Measurements from ENCODE around the gene ABCC4. TPM values are rescaled to one million over a fixed set of nuclear protein-coding genes. Genes with fewer than 3 reads are reported as not detected.

ABCC4 gene
- total RNA-seq, 4 donors from 2014 or later, result 5.1 to 51.2 (median 14.6) TPM

DNA sequence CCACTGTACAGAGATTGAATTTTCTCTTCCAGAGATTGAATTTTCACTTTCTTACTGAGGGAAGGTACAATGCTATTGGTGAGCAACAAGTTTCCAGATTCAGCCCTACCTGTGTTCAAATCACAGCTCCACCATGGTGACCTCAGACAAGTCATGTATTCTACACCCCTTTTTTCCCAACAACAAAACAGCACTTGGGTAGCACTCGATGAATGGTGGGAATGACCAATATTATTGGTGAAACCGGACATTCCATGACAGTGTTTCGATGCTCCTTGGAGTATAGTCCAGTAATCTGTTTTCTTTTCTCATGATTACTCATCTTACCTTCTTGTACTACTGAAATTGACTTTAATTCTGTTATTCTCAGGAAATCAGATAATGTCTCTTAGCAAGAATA, 322.7 kb downstream of the ABCC4 start:
- 88% methylated on average over 3 of the region's 3 CpGs for WGBS
- Histone ChIP-seq H3K27ac (no peak overlapping the region), H3K4me3 (no peak overlapping the region), H3K9me3 (no peaks in the 10 kb centered on the region), H3K27me3 (no peaks in the 10 kb centered on the region), H3K4me1 (no peaks in the 10 kb centered on the region), H3K36me3 (no peaks in the 10 kb centered on the region)
- TF ChIP-seq POLR2A (IDR thresholded peaks at IDR 0.05), result no peak
- no peak for TF ChIP-seq POLR2AphosphoS5 (IDR thresholded peaks at IDR 0.05)
- TF ChIP-seq, protein P1, sequence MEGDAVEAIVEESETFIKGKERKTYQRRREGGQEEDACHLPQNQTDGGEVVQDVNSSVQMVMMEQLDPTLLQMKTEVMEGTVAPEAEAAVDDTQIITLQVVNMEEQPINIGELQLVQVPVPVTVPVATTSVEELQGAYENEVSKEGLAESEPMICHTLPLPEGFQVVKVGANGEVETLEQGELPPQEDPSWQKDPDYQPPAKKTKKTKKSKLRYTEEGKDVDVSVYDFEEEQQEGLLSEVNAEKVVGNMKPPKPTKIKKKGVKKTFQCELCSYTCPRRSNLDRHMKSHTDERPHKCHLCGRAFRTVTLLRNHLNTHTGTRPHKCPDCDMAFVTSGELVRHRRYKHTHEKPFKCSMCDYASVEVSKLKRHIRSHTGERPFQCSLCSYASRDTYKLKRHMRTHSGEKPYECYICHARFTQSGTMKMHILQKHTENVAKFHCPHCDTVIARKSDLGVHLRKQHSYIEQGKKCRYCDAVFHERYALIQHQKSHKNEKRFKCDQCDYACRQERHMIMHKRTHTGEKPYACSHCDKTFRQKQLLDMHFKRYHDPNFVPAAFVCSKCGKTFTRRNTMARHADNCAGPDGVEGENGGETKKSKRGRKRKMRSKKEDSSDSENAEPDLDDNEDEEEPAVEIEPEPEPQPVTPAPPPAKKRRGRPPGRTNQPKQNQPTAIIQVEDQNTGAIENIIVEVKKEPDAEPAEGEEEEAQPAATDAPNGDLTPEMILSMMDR (IDR thresholded peaks at IDR 0.05), result no peak
- no peak for TF ChIP-seq EP300 (IDR thresholded peaks at IDR 0.05)
- no peak for DNase-seq (ENCODE audit: low spot score in 2 of 2)

GRCh38 chr13:94974015-94974951, 327.0 kb downstream of the ABCC4 start:
- no peaks in the 10 kb centered on the region for H3K36me3 ChIP-seq
- DNase-seq (ENCODE audit: low spot score in 2 of 2), result no peak
- no peaks in the 10 kb centered on the region for H3K4me1 ChIP-seq
- no peak overlapping the region for H3K27ac ChIP-seq
- TF ChIP-seq, protein P1 (IDR thresholded peaks at IDR 0.05), result no peak
- H3K27me3 ChIP-seq, result peaks cover 21% of the 10 kb centered on the region
- H3K9me3 ChIP-seq, result no peaks in the 10 kb centered on the region
- H3K4me3 ChIP-seq, result no peak overlapping the region
- WGBS, result 45% methylated on average over 7 of the region's 7 CpGs

GRCh38 chr13:94972262-94972661, 329.0 kb downstream of the ABCC4 start:
- H3K27ac ChIP-seq, result no peak overlapping the region
- no peak for TF ChIP-seq POLR2AphosphoS5 (IDR thresholded peaks at IDR 0.05)
- TF ChIP-seq POLR2A (IDR thresholded peaks at IDR 0.05), result no peak
- no peak for TF ChIP-seq EP300 (IDR thresholded peaks at IDR 0.05)
- TF ChIP-seq, protein P1 (IDR thresholded peaks at IDR 0.05), result no peak
- H3K9me3 ChIP-seq, result no peaks in the 10 kb centered on the region
- H3K4me3 ChIP-seq, result no peak overlapping the region
- 58% methylated on average over 4 of the region's 4 CpGs for WGBS
- peaks cover 36% of the 10 kb centered on the region for H3K27me3 ChIP-seq
- peaks cover 16% of the 10 kb centered on the region for H3K4me1 ChIP-seq
- DNase-seq (ENCODE audit: low spot score in 2 of 2), result no peak
- H3K36me3 ChIP-seq, result no peaks in the 10 kb centered on the region

Data from suprapubic skin (tissue), 4 donors.